ENCODE data around the gene BDNF.
A peak's percentile ranks its signal among the peaks of the same experiment; 100 is the strongest.

BDNF gene

GRCh38 chr11:27627979-27628378, 72.3 kb downstream of the BDNF start:
- H3K4me3 ChIP-seq (ENCODE audit: low read length): no peak overlapping the region
- no peak overlapping the region for H2AFZ ChIP-seq (ENCODE audit: low read depth, low read length)
- no peak overlapping the region for H3K27ac ChIP-seq (ENCODE audit: low read length)
- no peaks in the 10 kb centered on the region for H3K36me3 ChIP-seq (replicated peaks; ENCODE audit: low read depth, low read length)
- H3K9me3 ChIP-seq (ENCODE audit: insufficient read depth, low read length): no peaks in the 10 kb centered on the region
- no peak overlapping the region for H3K4me2 ChIP-seq (ENCODE audit: low read length)
- peaks cover 6% of the 10 kb centered on the region; the same call in 1 of the 2 replicates for H3K27me3 ChIP-seq (ENCODE audit: low read depth, low read length)
- TF ChIP-seq CTCF (IDR thresholded peaks at IDR 0.05; ENCODE audit: low read depth, low read length) (no peak), EZH2phosphoT487 (IDR thresholded peaks at IDR 0.05; ENCODE audit: low read depth) (no peak)
- no peaks in the 10 kb centered on the region for H3K79me2 ChIP-seq (ENCODE audit: low read length)
- H4K20me1 ChIP-seq (ENCODE audit: insufficient read depth, low read length): no peaks in the 10 kb centered on the region
- H3K4me1 ChIP-seq (ENCODE audit: low read length): peaks cover 6% of the 10 kb centered on the region; the same call in 1 of the 2 replicates
- no peak overlapping the region for H3K9ac ChIP-seq (ENCODE audit: low read length)

- Histone ChIP-seq H2AFZ (ENCODE audit: low read depth, low read length) (no peak overlapping the region), H3K4me1 (ENCODE audit: low read length) (peaks cover 6% of the 10 kb centered on the region; the same call in 1 of the 2 replicates), H3K27me3 (ENCODE audit: low read depth, low read length) (peaks cover 6% of the 10 kb centered on the region; the same call in 1 of the 2 replicates), H4K20me1 (ENCODE audit: insufficient read depth, low read length) (no peaks in the 10 kb centered on the region), H3K4me3 (ENCODE audit: low read length) (no peak overlapping the region), H3K9ac (ENCODE audit: low read length) (no peak overlapping the region), H3K27ac (ENCODE audit: low read length) (no peak overlapping the region), H3K9me3 (ENCODE audit: insufficient read depth, low read length) (no peaks in the 10 kb centered on the region), H3K79me2 (ENCODE audit: low read length) (no peaks in the 10 kb centered on the region), H3K36me3 (replicated peaks; ENCODE audit: low read depth, low read length) (no peaks in the 10 kb centered on the region), H3K4me2 (ENCODE audit: low read length) (no peak overlapping the region)
- TF ChIP-seq CTCF (IDR thresholded peaks at IDR 0.05; ENCODE audit: low read depth, low read length) (no peak), EZH2phosphoT487 (IDR thresholded peaks at IDR 0.05; ENCODE audit: low read depth) (no peak)
These were observed 73.2 kb downstream of the BDNF start for GRCh38 chr11:27626938-27627586.

GRCh38 chr11:27626269-27626937, 73.9 kb downstream of the BDNF start:
- Histone ChIP-seq H3K9me3 (ENCODE audit: insufficient read depth, low read length) (no peaks in the 10 kb centered on the region), H3K27me3 (ENCODE audit: low read depth, low read length) (peaks cover 6% of the 10 kb centered on the region; the same call in 1 of the 2 replicates), H3K79me2 (ENCODE audit: low read length) (no peaks in the 10 kb centered on the region), H3K4me3 (ENCODE audit: low read length) (no peak overlapping the region), H3K36me3 (replicated peaks; ENCODE audit: low read depth, low read length) (no peaks in the 10 kb centered on the region), H4K20me1 (ENCODE audit: insufficient read depth, low read length) (no peaks in the 10 kb centered on the region), H3K4me1 (ENCODE audit: low read length) (peaks cover 6% of the 10 kb centered on the region; the same call in 1 of the 2 replicates), H2AFZ (ENCODE audit: low read depth, low read length) (no peak overlapping the region), H3K4me2 (ENCODE audit: low read length) (no peak overlapping the region), H3K9ac (ENCODE audit: low read length) (no peak overlapping the region), H3K27ac (ENCODE audit: low read length) (no peak overlapping the region)
- TF ChIP-seq EZH2phosphoT487 (IDR thresholded peaks at IDR 0.05; ENCODE audit: low read depth) (no peak), CTCF (IDR thresholded peaks at IDR 0.05; ENCODE audit: low read depth, low read length) (no peak)

- H3K36me3 ChIP-seq (replicated peaks; ENCODE audit: low read depth, low read length): no peaks in the 10 kb centered on the region
These were observed 74.8 kb downstream of the BDNF start for GRCh38 chr11:27625347-27625912.

More at GRCh38 chr11:27625347-27625912, 74.8 kb downstream of the BDNF start:
- Histone ChIP-seq H3K4me2 (ENCODE audit: low read length) (peak overlapping the region; percentile 33), H3K9me3 (ENCODE audit: insufficient read depth, low read length) (no peaks in the 10 kb centered on the region), H3K79me2 (ENCODE audit: low read length) (no peaks in the 10 kb centered on the region), H4K20me1 (ENCODE audit: insufficient read depth, low read length) (no peaks in the 10 kb centered on the region), H3K4me3 (ENCODE audit: low read length) (0 out of 2 replicates have a peak overlapping the region, but pooled peaks have one; percentile 10), H3K27ac (ENCODE audit: low read length) (no peak overlapping the region), H2AFZ (ENCODE audit: low read depth, low read length) (no peak overlapping the region), H3K9ac (ENCODE audit: low read length) (no peak overlapping the region), H3K27me3 (ENCODE audit: low read depth, low read length) (peaks cover 6% of the 10 kb centered on the region; the same call in 1 of the 2 replicates), H3K4me1 (ENCODE audit: low read length) (peaks cover 6% of the 10 kb centered on the region; the same call in 1 of the 2 replicates)
- TF ChIP-seq EZH2phosphoT487 (IDR thresholded peaks at IDR 0.05; ENCODE audit: low read depth) (no peak), CTCF (IDR thresholded peaks at IDR 0.05; ENCODE audit: low read depth, low read length) (no peak)
